ENCODE results near the gene TRAF3IP1.

Gene TRAF3IP1

DNA sequence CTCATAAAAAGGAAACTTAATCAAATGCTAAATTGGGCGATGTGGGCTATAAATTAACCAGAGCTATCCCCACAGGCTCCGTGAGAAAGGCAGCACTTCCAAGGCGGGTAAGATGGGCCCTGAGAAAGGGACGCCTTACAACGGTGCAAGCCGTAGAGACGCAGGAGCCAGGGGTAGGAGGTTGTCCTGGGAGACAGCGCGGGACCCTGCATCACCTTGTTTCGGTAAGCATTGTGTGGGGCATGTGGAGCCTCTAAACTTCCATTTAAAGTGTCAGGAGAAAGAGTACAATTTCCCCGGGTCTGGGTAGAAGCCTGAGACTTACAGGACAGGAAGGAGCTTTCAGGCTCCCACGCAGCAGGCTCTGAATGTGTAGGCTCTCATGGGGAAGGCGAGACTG lies 30.7 kb upstream of the TRAF3IP1 start:
- H3K36me3 ChIP-seq (ENCODE audit: control insufficient read depth, low read depth, low read length), result no peaks in the 10 kb centered on the region
- H3K27me3 ChIP-seq (ENCODE audit: control insufficient read depth, insufficient read depth, low read length), result peaks cover 19% of the 10 kb centered on the region
- H3K4me1 ChIP-seq (ENCODE audit: control insufficient read depth, low read depth, low read length), result peaks cover 27% of the 10 kb centered on the region
- H3K9ac ChIP-seq (ENCODE audit: low read length), result peak overlapping the region; percentile 53
- H3K4me3 ChIP-seq (ENCODE audit: low read length), result peak overlapping the region; percentile 72
- peak overlapping the region; percentile 36 for H3K27ac ChIP-seq (ENCODE audit: low read length)
- no peaks in the 10 kb centered on the region for H3K9me3 ChIP-seq (ENCODE audit: control insufficient read depth, low read depth, low read length)

DNA sequence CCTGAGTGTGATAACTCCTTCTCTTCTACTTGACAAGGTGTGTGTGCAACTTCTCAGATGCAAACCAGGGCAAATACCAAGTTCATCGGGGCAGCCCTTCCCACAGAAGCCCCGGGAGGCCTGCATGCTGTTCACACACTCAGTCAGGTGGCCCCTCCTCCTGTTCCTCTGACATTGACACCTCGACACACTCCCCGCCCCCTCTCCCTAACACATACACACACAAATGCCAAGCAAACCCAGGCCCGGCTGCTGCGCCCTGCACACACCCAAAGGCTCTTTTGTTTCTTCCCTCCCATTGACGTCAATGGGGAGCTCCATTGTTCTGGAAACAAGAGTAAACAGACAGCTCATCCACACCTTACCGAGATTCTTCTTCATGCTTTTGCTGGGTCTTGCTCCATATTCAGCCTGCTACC lies 30.2 kb upstream of the TRAF3IP1 start:
- no peak overlapping the region for H3K27ac ChIP-seq (ENCODE audit: low read length)
- peaks cover 19% of the 10 kb centered on the region for H3K27me3 ChIP-seq (ENCODE audit: control insufficient read depth, insufficient read depth, low read length)
- H3K4me3 ChIP-seq (ENCODE audit: low read length), result no peak overlapping the region
- no peaks in the 10 kb centered on the region for H3K9me3 ChIP-seq (ENCODE audit: control insufficient read depth, low read depth, low read length)
- H3K36me3 ChIP-seq (ENCODE audit: control insufficient read depth, low read depth, low read length), result no peaks in the 10 kb centered on the region
- no peak overlapping the region for H3K9ac ChIP-seq (ENCODE audit: low read length)
- peaks cover 27% of the 10 kb centered on the region for H3K4me1 ChIP-seq (ENCODE audit: control insufficient read depth, low read depth, low read length)

DNA sequence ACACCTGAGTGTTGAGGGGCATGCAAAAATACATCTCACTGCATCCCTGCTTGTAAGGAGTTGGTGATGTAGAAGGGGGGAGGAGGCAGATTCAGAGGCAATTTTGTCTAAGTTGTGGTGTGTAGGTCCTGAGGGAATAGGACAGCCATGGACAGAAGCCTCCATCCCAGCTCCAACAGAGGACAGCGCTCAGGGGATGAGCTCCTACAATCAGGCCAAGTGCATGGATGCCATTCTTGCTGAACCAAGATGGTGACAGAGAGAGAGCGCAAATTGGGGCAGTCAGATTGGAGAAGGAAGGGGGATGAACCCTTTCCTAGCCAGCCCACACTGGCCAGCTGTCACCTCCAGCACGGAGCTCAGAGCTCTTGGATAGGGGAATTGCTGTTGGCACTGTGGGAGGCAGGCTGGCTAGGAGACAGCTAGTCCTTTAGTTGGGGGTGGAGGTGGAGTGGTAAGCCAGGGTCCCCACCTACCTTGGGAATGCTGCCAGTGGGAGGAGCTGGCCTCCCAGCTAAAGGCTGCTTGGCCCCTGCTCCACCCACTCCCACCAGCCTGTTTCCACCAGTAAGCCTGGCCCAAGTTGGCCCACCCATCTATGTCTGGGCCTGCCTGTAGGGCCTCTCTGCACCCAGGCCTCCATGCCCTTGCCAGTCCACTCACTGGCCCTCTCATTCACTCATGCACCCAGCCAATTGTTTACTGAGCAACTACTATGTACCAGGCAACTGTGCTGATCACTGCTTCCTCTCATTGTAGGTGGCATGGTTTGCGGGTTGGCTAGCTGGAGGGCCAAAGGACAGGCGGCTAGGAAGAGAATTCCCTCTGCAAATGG lies 29.4 kb upstream of the TRAF3IP1 start:
- H3K9ac ChIP-seq (ENCODE audit: low read length), result no peak overlapping the region
- H3K9me3 ChIP-seq (ENCODE audit: control insufficient read depth, low read depth, low read length), result no peaks in the 10 kb centered on the region
- peaks cover 19% of the 10 kb centered on the region for H3K27me3 ChIP-seq (ENCODE audit: control insufficient read depth, insufficient read depth, low read length)
- no peaks in the 10 kb centered on the region for H3K36me3 ChIP-seq (ENCODE audit: control insufficient read depth, low read depth, low read length)
- peaks cover 20% of the 10 kb centered on the region for H3K4me1 ChIP-seq (ENCODE audit: control insufficient read depth, low read depth, low read length)
- H3K4me3 ChIP-seq (ENCODE audit: low read length), result no peak overlapping the region
- H3K27ac ChIP-seq (ENCODE audit: low read length), result no peak overlapping the region

DNA sequence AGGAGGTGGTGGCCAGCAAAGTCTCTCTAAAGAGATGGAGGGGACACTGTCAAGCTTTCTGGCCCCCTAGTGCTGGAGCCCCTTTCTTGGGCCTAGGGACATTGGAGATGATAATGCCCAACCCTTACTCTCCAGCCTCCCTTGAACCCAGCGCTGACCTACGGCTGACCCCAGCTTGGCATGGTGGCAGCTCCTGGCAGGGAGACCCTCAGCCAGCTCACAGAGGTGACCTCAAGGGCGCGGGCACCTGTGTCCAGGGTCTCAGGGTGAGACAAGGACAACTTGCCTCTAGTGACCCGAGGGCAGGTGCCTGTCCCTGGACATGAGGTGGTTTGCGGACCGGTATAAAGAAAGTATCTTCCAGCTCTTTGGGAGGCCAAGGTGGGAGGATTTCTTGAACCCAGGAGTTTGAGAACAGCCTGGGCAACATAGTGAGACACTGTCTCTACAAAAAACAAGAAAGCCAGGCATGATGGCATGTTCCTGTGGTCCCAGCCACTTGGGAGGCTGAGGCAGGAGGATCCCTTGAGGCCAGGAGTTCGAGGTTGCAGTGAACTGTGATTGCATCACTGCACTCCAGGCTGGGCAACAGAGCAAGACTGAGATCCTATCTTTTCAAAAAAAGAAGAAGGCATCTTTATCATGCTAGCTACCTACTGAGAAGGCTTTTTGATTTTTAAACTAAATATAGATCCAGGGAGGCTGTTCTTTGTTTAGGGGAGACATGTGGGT lies 28.6 kb upstream of the TRAF3IP1 start:
- Histone ChIP-seq H3K4me3 (ENCODE audit: low read length) (no peak overlapping the region), H3K27me3 (ENCODE audit: control insufficient read depth, insufficient read depth, low read length) (peaks cover 19% of the 10 kb centered on the region)

DNA sequence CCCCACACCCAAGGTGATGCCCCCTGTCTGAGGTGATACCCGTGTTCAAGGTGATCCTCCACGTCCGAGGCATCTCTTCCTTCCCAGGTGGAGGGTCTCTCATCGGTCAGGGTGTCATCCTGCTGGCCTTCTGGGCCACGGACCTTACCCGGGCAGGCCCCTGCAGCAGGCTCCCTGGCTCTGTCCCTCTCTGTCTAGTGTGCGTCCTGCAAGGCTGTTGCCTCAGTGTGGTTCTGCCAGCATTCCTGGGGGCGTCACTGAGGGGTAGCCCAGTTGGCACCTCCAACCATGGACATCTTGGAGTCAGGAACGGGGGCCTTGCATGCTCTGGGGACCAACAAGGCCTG lies 26.3 kb upstream of the TRAF3IP1 start:
- Histone ChIP-seq H3K9ac (ENCODE audit: low read length) (no peak overlapping the region), H3K27me3 (ENCODE audit: control insufficient read depth, insufficient read depth, low read length) (peaks cover 10% of the 10 kb centered on the region), H3K4me1 (ENCODE audit: control insufficient read depth, low read depth, low read length) (peaks cover 14% of the 10 kb centered on the region), H3K36me3 (ENCODE audit: control insufficient read depth, low read depth, low read length) (no peaks in the 10 kb centered on the region), H3K9me3 (ENCODE audit: control insufficient read depth, low read depth, low read length) (no peaks in the 10 kb centered on the region), H3K27ac (ENCODE audit: low read length) (no peak overlapping the region), H3K4me3 (ENCODE audit: low read length) (no peak overlapping the region)

More for the DNA sequence above, 28.6 kb upstream of the TRAF3IP1 start:
- Histone ChIP-seq H3K27ac (ENCODE audit: low read length) (no peak overlapping the region), H3K36me3 (ENCODE audit: control insufficient read depth, low read depth, low read length) (no peaks in the 10 kb centered on the region), H3K4me1 (ENCODE audit: control insufficient read depth, low read depth, low read length) (peaks cover 17% of the 10 kb centered on the region), H3K9ac (ENCODE audit: low read length) (no peak overlapping the region), H3K9me3 (ENCODE audit: control insufficient read depth, low read depth, low read length) (no peaks in the 10 kb centered on the region)

DNA sequence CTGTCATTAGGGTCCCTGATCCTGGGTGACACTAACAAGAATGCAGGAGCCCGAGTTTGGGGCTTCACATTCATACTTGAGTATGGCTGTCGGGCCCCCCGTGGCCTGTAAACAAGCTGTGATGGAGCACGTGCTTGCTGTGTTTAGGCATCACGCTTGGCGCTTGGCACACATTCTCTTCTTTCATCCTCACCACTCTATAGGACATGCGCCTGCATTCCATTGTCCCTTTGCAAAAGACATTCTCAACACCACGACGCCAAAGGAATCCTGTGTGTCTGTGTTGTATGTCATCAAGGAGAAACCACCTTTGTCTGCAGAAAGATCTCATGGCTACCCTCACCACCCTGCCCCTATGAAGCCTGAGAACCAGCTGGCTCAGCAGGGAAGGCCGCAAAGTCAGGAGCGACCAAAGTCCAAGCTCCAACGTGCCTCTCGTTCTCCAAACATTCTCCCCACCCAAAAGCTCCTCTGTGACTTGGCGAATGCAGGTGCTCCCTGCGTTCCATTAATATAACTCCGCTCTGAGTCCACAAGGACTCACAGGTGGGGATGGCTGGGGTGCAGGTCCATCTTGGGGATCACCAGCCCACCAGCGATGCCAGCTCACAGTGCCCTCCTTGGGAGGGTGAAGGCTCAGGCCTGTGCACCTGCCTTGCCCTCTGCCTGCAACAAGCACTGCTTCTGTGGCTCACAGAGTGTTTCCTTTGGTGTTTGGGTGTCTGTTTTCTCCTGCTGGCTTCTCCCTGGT lies 25.8 kb upstream of the TRAF3IP1 start:
- Histone ChIP-seq H3K4me3 (ENCODE audit: low read length) (no peak overlapping the region), H3K36me3 (ENCODE audit: control insufficient read depth, low read depth, low read length) (no peaks in the 10 kb centered on the region), H3K27ac (ENCODE audit: low read length) (no peak overlapping the region), H3K4me1 (ENCODE audit: control insufficient read depth, low read depth, low read length) (peaks cover 10% of the 10 kb centered on the region), H3K9me3 (ENCODE audit: control insufficient read depth, low read depth, low read length) (no peaks in the 10 kb centered on the region), H3K27me3 (ENCODE audit: control insufficient read depth, insufficient read depth, low read length) (peaks cover 8% of the 10 kb centered on the region), H3K9ac (ENCODE audit: low read length) (no peak overlapping the region)

DNA sequence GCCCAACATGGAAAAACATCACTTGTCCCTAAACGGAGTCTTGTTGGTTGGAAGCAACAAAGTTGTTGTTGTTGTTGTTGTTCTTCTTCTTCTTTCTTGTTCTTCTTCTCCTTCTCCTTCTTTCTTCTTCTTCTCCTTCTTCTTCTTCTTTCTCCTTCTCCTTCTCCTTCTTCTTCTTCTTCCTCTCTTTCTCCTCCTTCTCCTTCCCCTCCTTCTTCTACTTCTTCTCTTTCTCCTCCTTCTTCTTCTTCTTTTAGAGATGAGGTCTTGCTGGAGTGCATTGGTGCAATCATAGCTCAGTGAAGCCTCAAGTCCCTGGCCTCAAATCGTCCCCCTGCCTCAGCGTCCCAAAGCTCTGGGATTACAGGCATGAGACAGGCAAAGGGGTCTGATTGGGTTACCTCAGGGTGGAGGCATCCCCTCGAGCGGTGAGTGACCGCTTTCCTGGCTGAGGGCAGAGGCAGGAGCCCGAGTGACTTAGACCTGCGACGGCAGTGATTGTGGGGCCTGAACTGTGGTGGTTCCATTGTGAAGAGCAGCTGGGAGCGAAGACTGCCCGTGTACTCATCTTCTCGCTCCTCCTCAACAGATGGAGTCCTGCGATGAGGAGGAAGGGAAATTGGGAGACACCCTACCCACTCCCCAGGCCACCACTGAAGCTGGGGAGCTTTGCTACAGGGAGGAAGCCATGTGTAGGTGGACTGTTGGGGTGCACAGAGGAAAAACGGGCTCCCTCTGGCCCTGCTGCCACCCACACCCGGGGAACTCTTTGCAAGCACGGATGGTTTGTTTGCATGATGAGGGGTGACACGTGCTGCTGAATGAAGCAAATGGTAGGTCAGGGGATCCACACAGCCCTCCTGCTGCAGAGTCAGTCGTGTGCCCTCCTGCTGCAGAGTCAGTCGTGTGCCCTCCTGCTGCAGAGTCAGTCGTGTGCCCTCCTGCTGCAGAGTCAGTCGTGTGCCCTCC lies 24.9 kb upstream of the TRAF3IP1 start:
- peaks cover 4% of the 10 kb centered on the region for H3K4me1 ChIP-seq (ENCODE audit: control insufficient read depth, low read depth, low read length)
- no peak overlapping the region for H3K9ac ChIP-seq (ENCODE audit: low read length)
- H3K4me3 ChIP-seq (ENCODE audit: low read length), result no peak overlapping the region
- H3K27ac ChIP-seq (ENCODE audit: low read length), result no peak overlapping the region
- no peaks in the 10 kb centered on the region for H3K27me3 ChIP-seq (ENCODE audit: control insufficient read depth, insufficient read depth, low read length)
- no peaks in the 10 kb centered on the region for H3K9me3 ChIP-seq (ENCODE audit: control insufficient read depth, low read depth, low read length)
- no peaks in the 10 kb centered on the region for H3K36me3 ChIP-seq (ENCODE audit: control insufficient read depth, low read depth, low read length)

DNA sequence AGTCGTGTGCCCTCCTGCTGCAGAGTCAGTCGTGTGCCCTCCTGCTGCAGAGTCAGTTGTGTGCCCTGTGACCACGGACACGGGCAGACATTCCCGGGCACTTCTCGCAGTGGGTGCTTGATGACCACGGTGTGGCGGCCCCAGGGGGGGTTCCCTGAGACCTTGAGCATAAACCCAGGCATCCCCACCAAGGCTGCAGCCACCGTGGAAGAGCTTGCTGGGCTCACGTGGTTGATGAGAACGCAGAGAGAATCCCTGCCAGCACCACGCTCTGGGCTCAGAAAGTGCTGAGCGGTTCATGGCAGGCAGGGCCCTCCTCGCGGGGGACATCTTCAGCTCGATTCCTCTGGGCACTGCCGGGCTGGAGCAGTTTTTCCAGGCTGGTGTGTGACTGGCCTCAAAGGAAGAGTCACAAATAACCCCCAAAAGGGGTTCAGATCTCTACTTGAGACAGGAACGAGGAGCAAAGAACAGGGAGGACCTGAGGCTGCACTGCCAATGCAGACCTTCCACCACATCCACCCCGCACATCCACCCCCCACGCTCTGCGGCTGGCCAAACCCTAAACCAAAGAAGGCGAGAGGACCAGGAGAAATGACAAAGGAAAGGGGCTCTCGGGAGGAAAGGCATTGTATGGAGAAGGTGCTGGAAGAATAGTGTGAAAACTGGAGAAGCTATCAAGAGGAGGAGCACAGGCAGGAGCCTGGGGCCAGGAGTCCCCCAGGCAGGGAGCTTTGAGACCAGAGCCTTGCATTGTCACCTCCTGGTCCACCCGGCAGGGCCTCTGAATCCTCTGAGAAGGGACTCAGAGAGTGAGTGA lies 23.5 kb upstream of the TRAF3IP1 start:
- Histone ChIP-seq H3K9me3 (ENCODE audit: control insufficient read depth, low read depth, low read length) (no peaks in the 10 kb centered on the region), H3K27me3 (ENCODE audit: control insufficient read depth, insufficient read depth, low read length) (no peaks in the 10 kb centered on the region), H3K4me3 (ENCODE audit: low read length) (no peak overlapping the region), H3K27ac (ENCODE audit: low read length) (no peak overlapping the region), H3K36me3 (ENCODE audit: control insufficient read depth, low read depth, low read length) (no peaks in the 10 kb centered on the region), H3K4me1 (ENCODE audit: control insufficient read depth, low read depth, low read length) (no peaks in the 10 kb centered on the region), H3K9ac (ENCODE audit: low read length) (no peak overlapping the region)

DNA sequence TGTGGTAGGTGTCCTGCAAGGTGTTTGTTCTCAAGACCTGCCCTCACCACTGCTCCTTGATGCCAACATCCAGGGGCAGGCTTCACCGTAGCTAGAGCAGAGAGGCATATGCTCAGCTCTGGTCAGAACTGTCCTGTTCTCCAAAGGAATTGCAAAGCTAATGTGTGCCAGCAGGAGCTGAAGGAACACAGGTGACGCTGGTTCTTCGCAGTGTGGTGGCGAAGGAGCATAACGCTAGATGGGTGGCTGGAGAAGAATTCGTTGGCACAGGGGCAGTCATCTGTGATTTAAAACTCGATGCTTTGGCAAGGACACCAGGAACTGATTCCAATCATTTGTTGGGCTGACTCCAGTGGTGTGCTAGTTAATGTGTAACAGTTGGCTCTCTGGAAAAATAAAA lies 20.5 kb upstream of the TRAF3IP1 start:
- Histone ChIP-seq H3K9me3 (ENCODE audit: control insufficient read depth, low read depth, low read length) (no peaks in the 10 kb centered on the region), H3K27me3 (ENCODE audit: control insufficient read depth, insufficient read depth, low read length) (no peaks in the 10 kb centered on the region), H3K4me1 (ENCODE audit: control insufficient read depth, low read depth, low read length) (no peaks in the 10 kb centered on the region), H3K4me3 (ENCODE audit: low read length) (no peak overlapping the region), H3K9ac (ENCODE audit: low read length) (no peak overlapping the region), H3K27ac (ENCODE audit: low read length) (no peak overlapping the region), H3K36me3 (ENCODE audit: control insufficient read depth, low read depth, low read length) (no peaks in the 10 kb centered on the region)

DNA sequence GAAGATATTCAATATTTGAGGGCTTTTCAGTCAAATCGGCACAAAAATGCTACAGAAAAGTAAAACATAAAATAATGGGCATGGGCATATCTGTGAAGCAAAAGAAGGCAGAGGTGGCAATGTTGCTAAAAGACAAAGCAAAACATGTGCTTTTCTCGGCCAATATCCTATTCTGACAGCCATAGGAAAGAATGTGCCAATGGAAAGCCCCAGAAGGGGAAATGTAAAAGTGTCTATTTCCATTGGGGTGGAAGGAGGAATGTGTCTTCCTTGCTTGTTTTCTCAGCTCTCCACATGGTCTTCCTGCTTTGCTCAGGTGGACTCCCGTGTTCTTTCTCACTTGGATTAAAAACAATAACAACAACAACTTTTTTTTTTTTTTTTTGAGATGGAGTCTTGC lies 18.2 kb upstream of the TRAF3IP1 start:
- Histone ChIP-seq H3K27me3 (ENCODE audit: control insufficient read depth, insufficient read depth, low read length) (no peaks in the 10 kb centered on the region), H3K9me3 (ENCODE audit: control insufficient read depth, low read depth, low read length) (no peaks in the 10 kb centered on the region), H3K27ac (ENCODE audit: low read length) (no peak overlapping the region), H3K4me1 (ENCODE audit: control insufficient read depth, low read depth, low read length) (no peaks in the 10 kb centered on the region), H3K36me3 (ENCODE audit: control insufficient read depth, low read depth, low read length) (no peaks in the 10 kb centered on the region), H3K4me3 (ENCODE audit: low read length) (no peak overlapping the region), H3K9ac (ENCODE audit: low read length) (no peak overlapping the region)
